Adrenal gland (tissue), 5 donors: ENCODE data around the gene PRKN.

Experiments
- CTCF ChIP-seq, 6 experiments: fragments of 450-650 bp in 4 of 6; fragments of 200-600 bp in 2 of 6; sonication (generic) in 1 of 6; IDR thresholded peaks; 1 replicate in 5 of 6; 2 replicates in 1 of 6; pipeline versions ENCODE4 v1.5.1 to v1.8.0; 2016 to 2021; ENCODE audit warnings: antibody characterized with exemption in 6 of 6, mild to moderate bottlenecking in 2 of 6, moderate library complexity in 1 of 6
- POLR2A ChIP-seq, 2 donors: fragments of 450-650 bp; IDR thresholded peaks; one replicate each; pipeline ENCODE4 v1.6.1; 2017; ENCODE audit warnings: antibody characterized with exemption in 2 of 2, mild to moderate bottlenecking in 2 of 2, moderate library complexity in 1 of 2
- donor health status: DM: no; HTN: no; CAD: no.

DNA sequence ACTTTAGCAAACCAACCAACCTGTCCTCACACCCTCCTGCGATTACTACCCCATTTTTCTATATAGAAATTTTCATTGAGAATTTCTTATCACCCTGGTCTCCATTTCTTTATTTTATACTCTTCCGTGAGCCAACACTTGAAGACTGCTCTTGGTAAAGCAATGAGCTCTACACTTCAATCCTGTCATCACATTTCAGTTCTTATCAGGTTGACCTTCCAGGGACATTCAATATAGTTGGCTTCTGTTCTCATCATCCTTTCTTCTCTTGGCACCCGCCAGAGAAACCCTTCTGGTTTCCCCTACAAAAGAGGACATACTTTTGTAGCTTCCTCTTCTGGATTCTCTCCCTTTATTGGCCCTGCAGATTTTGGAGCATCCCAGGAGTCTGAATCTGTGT is 279.3 kb downstream of the PRKN start:
- TF ChIP-seq CTCF (IDR thresholded peaks at IDR 0.05): no peak
- TF ChIP-seq POLR2A (IDR thresholded peaks at IDR 0.05): no peak
